Activated gamma-delta T cell treated with anti-CD3 and anti-CD28 coated beads, Interleukin-2, amount 50 U/mL, for 16 hours (primary cell): ENCODE data around the gene NDRG4.

Experiments used
- DNase-seq: peaks from one replicate; pipeline ENCODE4 v3.0.0-alpha.2; 2020; ENCODE audit warnings: low read depth

Gene NDRG4, protein sequence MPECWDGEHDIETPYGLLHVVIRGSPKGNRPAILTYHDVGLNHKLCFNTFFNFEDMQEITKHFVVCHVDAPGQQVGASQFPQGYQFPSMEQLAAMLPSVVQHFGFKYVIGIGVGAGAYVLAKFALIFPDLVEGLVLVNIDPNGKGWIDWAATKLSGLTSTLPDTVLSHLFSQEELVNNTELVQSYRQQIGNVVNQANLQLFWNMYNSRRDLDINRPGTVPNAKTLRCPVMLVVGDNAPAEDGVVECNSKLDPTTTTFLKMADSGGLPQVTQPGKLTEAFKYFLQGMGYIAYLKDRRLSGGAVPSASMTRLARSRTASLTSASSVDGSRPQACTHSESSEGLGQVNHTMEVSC

DNA sequence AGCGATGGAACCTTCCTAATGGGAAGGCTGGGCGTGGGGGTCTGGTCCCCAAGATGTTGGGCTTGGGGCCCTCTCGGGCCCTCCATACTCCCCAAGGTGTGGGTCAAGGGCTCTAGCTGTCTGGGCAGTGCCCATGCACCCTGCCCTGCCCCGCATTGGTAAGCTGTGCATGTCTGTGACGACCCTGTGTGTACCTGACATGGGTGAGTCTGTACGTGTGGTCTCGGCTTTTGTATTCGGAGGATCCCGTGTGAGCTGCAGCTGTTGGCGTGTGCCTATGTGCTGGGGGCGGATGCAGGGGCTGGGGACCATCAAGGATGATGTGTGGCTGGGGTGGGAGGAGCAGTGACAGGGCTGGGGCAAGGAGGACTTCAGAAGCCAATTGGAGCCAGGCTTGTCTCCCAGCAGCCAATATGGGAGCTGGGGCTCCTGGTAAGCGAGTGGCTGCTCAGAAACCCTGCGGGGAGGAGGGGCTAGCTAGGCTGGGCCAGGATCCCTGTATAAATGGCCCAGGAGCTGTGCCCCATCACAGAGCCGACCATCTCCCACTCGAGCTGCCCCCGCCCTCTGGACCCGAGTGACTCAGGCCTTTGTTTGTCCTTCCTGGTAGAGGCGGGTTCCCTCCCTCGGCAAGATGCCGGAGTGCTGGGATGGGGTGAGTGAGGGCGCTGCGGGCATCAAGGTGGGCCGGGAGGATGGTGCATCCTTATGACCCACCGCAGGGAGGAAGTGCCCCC lies at the start of gene NDRG4:
NDRG4 (plus strand) TSS at position 529 of the 737 bp plus-strand sequence; CDS start at position 635, 106 bp downstream.
- DNase-seq, result no peak

DNA sequence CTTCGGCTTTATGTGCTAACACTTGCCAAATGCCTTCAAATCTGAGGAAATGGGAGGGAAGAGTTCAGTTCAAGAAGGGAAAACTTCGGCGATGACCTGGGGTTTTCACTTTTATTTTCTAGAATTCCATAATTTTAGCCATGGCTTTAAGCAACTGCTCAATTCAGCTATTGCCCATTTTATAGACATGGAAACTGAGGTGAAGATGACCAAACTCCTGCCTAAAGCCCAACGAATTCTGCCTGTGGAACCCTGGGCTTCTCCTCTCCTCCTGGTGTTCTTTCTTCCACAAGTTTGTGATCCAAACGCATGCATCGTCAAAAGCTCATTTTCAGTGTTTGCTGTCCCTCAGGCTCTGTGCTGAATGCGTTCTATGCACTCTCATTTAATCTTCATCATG lies 49.4 kb upstream of the NDRG4 start:
- DNase-seq, result no peak

DNA sequence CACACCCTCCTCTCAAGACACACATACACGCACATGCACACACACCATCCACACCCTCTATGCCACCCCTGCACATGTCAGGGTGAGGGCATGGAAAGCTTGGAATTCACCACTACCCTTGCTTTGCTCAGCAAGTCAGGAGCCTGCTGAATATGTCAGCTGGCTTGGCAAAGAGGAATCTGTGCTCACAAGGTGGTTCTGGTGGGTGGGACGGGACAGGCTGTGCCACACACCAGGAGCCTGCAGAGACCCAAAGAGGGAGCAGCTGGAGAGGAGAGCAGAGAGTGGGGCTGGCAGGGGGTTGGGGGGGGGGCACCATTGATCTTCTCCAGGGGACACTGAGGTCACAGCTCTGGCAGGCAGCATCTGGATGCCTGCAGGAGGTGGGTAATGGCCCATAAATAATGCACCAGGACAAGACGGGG lies 48.7 kb upstream of the NDRG4 start:
- no peak for DNase-seq

DNA sequence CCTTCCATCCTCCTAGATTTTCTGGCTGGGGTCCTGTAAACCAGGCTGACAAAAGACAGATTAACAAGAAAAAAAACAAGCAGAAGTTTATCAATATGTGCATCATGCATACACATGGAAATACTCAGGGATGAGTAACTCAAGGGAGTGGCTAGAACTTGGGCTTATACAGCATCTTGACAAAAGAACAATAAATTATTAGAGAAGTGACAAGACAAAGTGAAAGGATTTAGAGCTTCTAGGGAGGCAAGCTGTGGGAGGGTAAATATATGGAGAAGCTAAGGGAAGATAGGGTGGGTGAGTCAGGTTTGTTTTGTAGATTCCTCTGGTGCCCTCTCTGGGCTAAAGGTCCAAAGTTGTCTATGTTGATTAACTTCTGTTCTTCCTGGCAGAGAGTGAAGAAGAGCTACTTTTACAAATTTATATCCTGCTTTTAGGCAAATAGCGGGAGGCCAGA lies 48.0 kb upstream of the NDRG4 start:
- no peak for DNase-seq

DNA sequence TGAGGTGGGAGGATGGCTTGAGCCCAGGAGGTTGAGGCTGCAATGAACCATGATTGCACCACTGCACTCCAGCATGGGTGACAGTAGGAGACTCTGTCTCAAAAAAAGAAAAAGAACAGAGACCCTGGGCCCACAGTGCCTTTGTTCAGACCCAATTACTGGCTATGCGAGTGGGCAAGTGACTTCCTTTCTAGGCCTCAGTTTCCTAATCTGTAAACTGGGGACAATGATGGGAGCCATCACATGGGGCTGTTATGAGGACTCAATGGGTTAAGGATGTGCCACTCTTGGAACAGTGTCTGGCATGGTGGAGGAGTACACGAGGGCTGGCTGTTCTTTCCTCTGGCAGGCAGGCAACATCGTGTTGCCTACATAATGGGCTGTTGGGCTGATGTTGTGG lies 47.3 kb upstream of the NDRG4 start:
- DNase-seq, result no peak

DNA sequence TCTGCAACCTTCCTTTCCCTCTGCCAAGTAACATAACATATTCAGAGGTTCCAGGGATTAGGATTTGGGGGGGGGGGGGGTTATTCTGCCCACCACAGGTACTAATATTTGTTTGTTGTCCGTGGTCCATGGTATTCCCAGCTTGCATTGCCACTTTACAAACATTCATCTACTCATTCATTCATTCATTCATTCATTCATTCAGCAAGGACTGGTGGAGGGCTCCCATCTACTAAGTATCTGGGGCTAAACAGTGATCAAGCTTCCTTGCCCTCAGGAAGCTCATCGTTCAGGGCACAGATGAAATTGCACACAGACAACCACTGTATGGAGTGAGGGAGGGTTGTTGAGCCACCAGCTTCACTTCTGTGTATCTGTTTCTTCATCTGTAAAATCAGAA lies 45.8 kb upstream of the NDRG4 start:
- no peak for DNase-seq

DNA sequence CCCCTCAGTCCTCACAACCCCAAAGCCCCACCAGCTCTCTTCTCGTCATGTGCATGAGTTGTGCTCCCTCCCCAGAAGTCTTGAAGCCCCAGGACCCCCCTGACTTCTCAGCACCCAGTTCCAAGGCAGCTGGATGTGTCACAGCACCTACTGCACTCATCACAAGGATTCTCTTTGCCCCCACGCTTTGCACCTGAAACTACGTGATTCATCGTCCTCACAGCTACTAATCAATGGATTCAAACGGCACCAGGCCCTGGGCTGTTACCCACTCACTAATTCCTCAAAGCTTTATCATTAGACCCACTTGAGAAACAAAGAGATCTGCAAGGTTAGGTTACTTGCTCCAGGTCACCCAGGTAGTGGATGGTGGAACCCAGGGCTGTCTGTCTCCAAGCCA lies 45.1 kb upstream of the NDRG4 start:
- no peak for DNase-seq

DNA sequence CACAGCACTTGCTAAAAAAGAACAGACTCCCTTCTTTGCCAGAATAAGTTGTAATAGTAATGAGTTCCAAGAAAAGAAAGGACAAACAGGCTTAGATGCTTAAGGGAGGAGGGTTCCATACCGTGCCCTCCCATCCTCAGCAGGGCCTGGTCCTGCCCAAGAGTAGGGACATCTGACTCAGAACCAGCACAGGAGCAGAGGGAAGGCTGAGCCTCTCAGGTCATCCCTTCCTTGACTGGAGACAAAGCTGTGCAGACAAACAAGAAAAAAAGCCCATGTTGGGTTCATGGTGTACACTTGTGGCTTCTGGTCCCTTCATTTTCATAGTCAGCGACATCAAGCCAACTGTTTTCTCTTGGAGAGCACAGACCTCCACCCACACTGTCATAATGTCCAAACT lies 44.2 kb upstream of the NDRG4 start:
- DNase-seq, result no peak

DNA sequence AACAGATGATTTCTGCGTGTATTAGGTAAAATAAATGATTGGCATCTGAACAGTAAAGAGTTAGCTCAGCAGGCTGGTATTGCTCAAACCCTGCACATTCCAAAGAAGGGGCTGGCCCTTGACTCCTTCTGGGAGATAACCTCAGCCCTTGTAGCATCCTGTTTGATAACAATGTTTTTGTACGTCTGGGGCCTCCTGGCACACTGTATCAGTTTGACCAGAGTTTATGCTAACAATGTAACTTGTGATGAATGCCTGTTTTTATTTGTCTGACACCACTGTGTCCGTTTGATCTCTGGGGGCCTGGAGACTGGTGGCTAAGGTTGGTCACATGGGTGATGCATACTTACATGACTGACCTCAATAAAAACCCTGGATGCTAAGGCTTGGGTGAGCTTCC lies 43.8 kb upstream of the NDRG4 start:
- DNase-seq, result no peak

DNA sequence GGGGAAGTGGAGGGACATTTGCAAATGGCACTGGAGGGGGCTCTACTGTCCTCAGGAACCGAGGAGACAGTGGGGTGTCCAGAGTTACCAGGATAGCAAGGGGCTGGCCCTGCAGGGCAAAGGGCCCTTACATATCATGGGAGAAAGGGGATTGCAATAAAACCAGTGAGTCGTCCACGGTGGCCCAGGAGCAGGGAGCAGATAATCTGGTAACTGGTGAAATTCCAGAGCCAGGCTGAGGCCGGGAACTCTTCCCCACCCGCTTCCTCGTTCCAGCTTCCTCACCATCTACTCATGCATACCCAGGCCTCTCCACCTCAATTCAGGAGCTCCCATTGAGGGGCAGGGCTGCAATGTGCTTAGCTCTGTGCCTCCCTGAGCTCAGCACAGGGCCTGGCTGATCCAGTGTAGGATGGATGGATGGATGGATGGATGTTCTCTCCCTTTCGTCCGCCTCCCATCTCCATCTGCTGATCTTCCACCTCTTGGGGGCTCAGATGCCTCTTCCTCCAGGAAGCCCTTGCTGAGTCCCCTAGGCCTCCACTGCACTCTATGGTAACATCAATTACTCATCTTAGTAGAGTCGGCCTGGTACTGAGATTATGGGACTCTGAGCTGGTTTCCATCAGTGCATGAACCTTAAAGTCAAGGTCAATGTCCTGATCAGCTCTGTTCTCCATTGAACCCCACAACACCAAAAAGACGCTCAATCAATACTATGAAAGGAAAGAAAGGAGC lies 41.2 kb upstream of the NDRG4 start:
- DNase-seq, result no peak

DNA sequence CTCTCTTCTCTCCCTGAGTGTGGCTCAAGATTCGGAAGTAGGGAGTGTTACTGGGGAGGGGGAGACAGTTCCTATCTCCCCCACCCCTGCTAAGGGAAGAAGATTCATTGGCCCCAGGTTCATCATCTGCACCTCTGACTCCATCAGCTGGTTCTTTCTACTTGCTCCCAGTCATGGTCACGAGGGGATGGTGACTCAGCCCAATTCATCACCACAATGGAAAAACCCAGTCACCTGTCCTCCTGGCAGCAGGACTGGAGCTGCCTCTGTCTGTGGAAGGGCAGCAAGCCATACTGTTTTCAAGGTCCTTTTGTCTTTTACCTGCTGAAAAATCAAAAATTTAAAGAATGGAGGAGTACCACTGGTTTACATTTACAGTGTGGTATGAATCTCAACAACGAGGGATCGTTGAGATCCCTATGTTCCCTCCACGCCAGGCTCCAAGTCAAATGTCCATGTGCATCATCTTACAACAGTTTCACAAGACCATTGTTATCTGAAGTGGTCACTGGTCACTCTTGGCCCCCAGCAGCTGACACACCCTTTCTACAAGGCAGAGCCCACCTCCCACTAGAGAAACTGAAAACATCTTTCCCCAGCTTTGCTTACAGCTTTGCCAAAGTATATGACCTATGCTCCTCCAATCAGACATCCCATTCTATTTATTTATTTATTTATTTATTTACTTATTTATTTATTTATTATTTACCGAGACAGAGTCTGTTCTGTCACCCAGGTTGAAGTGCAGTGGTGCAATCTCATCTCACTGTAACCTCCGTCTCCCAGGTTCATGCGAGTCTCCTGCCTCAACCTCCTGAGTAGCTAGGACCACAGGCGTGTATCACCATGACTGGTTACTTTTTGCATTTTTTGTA lies 40.4 kb upstream of the NDRG4 start:
- DNase-seq, result peak; percentile 7

DNA sequence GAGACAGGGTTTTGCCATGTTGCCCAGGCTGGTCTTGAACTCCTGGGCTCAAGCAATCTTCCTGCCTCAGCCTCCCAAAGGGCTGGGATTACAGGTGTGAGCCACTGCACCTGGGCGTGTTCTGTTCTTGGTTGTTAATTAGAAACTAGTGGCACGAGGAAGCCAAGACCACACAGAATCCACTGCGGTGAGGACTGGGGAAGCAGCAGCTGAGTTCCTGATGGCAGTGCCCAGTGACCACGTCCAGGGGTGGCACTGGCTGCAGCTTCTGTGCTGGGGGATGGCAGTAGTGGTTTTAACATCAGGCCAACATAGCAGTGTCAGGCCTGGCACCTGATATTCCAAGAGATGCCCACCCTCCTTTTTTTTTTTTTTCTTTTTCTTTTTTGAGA lies 39.7 kb upstream of the NDRG4 start:
- DNase-seq, result no peak

DNA sequence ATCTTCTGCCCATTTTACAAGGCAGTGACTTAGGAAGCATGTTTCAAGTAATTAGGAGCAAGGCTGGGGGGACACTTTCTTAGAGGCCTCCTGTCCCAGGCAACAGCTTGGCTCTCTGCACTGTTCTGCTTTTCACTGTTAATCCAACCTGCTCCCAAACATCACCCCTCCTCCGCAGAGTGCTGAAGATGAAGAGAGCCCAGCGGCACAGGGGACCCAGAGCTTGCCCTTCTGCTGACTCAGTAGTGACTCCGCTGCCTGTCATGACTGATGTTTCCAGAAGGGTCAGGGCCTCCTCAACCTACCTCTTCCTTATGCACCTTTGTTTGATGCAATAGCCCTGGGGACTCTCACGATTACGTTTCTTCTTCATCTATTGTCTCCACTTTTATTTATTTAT lies 38.9 kb upstream of the NDRG4 start:
- no peak for DNase-seq

DNA sequence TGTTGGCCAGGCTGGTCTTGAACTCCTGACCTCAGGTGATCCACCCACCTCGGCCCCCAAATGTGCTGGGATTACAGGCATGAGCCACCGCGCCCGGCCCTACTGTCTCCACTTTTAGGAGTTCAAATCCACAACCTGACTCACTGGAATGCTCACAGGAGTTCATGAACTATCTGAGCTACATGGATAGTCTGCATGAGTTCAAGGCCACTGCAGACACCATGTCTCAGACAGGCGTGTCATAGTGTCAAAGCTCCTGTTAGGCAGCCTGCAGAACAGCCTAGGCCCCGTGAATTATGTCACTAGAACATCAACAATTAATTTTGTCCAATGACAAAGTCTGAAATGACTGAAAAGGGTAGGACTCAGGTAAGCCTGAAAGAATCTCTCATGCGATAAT lies 38.3 kb upstream of the NDRG4 start:
- DNase-seq, result no peak

DNA sequence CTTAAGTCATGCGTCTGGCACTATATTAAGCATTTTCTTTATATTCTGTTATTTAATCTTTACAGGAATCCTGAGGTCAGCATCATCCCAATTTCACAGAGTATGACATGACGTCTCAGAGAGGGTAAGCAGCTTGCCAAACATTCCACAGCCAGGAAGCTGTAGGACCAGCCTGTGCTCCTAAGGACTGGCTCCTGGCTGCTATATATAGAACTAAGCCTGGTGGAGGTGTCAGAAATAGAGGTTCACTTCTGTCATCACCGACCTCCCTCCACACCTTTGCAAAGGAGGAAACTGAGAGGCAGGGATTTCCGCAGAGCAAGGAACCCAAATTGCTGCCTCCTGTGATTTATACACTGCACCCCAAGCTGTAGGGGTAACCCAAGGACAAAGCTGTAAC lies 37.9 kb upstream of the NDRG4 start:
- no peak for DNase-seq

DNA sequence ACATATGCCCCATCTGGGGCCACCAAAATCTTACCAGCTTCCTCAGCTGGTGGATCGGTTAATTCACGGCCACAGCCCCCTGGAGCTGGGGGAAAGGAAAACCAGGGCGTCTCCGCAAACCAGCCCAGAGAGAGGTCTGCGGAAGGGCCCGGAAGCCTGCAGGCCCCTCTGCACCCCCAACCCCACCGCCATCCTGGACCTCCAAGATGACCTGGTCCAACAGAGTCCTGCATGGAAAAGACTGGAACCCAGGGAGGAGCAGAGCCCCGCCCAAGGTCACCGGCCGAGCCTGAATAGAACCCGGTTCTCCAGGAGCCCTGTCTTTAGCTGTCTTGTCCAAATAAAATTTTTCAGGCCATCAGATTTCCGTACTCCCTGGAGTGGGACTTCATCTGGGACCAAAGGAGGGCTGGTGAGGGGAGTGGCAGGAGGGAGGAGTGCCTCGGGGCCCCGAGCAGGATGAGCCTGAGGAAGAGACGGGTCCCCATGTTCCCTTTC lies 37.4 kb upstream of the NDRG4 start:
- no peak for DNase-seq

DNA sequence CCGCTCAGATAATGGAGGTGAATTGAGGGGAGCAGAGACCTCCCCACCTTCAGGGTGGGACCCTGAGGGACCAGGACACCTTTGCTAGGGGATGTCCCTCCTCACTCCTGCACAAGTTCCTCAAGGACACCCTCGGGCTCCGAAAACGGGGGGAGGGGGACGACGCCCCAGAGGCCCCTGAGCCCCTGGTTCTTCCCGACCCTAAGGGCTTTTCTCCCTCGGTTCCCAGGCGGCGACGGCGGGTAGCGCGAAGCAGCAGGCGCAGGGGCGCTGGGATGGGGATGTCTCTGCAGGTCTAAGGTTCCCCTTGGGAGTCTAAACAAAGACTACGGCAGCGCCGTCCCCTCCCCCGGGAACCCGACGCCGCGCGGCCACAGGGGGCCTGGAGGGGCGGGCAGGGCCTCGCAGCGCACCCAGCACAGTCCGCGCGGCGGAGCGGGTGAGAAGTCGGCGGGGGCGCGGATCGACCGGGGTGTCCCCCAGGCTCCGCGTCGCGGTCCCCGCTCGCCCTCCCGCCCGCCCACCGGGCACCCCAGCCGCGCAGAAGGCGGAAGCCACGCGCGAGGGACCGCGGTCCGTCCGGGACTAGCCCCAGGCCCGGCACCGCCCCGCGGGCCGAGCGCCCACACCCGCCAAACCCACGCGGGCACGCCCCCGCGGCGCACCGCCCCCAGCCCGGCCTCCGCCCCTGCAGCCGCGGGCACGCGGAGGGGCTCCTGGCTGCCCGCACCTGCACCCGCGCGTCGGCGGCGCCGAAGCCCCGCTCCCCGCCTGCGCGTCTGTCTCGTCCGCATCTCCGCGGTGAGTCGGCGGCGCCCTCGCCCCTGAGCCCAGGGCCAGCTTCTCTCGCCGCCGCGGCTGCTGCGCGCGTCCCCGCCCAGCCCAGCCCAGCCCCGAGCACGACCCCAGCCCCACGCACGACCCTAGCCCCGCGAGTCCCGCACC lies 36.7 kb upstream of the NDRG4 start:
- DNase-seq, result no peak

DNA sequence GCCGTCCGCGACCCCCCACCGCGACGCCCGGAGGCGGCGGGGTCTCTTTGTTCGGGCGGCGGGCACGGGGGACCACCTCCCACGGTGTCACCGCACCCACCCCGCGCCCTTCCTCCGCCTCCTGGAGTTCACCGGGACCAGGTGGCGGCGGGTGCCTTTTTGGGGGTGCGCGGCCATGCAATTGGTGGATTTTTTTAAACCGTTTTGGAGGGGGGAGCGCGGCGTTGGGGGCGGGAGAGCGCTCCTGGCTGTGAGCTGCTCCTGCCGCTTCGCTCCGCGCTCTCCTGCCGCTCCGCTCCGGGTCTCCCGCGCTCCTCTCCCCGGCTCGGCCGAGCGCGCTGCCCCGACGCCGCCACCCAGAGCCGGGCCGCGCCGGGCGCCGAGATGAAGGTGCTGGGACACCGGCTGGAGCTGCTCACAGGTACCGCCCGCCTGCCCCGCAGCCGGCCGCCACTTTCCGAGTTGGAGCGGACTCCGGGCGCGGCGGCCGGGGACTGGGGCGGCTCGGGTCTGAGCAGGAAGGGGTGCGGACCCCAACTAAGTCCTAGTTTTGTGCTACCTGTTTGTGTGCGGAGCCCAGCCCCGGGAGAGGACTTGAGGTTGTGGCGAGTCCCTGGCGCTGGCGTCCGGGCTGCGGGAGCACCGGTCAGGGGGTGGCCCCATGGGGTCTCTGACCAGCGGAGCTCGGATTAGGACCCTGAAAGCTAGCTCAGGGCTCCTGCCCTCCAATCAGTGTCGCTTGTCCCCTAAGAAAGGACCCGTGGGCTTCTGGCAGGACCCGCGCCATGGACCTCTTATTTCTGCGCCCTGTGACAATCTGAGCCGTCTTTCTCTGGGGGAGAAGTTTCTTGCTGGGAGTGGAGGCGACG lies 35.7 kb upstream of the NDRG4 start:
- no peak for DNase-seq

DNA sequence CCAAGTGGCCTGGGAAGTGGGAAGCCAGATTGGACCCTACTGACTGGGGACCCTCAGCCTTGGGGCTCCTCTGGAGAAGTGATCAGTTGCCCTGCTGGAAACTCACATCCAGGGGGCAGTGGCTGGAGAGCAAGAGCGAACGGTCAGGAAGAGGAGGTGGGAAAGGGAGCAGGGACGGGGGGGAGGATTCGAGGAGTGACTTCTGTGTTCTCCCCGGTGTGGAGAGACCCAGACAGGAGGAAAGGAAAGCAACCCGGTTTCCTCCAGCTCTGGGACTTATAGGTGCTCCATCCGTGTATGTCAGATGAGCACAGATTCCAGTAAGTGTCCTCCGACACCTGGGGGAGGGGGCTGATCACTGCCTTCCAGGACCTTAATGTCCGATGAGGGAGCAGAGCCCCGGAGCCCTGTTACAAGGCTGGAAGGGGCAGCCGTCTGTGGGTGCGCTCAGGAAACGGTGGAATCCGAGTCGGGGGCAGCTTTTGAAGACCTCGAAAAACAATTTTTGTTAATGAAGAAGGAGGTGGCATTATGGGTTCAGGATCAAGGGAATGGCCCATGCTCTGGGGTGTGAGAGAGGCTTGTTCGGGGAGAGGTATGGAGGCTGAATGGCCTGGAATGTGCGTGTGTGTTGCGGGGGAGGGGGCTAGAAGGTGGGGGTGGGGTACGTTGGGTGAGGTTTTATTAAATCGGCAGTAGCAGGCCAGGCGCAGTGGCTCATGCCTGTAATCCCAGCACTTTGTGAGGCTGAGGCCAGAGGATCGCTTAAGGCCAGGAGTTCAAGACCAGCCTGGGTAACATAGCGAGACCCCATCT lies 34.8 kb upstream of the NDRG4 start:
- no peak for DNase-seq
